TTC549 (cell line): Measurements from ENCODE around the gene LBX1.

ENCODE experiments used
- FAIRE-seq: peaks from 2 replicates; lab custom pipeline; 2012; peaks lifted over from hg19 to GRCh38; lab: Jason Lieb, UNC

Gene LBX1, protein sequence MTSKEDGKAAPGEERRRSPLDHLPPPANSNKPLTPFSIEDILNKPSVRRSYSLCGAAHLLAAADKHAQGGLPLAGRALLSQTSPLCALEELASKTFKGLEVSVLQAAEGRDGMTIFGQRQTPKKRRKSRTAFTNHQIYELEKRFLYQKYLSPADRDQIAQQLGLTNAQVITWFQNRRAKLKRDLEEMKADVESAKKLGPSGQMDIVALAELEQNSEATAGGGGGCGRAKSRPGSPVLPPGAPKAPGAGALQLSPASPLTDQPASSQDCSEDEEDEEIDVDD

DNA sequence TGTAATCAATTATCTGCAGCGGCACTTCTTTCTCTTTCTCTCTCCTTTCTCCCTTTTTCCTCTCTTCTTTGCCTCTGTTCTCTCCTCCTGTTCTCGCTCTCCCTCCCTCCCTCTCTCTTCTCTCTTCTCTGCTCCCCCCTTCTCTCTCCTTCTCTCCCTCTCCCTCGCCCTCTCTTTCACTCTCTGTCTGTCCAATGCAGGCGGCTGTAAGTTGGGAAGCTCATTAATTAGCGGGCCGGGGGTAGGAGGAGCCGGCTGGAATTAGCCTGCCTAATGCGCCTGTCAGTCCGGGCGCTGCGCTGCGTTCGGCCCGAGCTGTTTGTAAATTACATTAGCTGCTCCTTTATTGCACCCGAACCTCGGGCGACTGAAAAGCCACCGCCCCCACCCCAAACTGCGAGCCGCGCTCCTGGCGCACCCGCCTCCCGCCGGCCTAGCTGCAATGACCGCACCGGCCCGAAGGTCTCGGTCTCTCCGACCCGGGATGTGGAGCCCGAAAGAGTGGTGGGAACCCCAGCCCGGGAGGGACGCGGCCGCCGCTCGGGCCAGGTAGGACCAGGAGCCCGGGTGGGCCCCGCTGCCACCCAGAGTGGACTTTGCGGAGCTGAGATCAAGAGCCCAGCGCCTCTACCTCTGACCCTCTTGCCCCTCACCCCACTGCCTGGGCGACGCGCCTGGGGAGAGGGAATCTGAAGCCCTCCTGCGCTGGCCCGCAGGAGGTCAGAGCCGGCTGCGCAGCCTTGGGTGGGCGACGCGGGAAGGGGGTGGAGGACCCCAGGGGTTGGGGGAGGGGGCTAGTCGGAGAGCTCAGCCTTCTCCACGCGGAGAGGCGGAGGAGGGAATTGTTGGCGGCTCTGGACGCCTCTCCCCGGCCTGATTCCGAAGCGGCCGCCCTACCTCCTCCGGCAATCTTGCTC, at the start of gene LBX1:
Gene LBX1 (minus strand): TSS at position 198 of the 917 bp plus-strand sequence. CDS start 648 bp downstream, outside the sequence.
- FAIRE-seq: no peak

DNA sequence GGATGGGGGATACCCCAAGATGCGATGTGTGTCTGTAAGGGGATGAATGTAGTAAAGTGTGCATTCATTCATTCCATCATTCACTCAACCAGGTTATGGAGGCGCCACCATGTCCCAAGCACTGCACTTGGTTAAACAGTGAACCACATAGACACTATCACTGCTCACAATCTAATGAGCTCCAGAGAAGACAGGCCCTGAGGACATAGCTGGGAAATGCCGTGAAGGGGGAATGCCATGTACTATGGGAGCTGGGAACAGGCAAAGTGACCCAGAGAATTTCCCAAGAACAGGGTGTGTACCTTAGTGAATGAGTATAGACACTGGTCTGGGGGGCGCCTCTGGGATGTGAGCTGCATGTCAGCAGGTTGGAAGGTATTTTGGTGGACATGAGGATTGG, 44.5 kb upstream of the LBX1 start:
- FAIRE-seq: no peak

DNA sequence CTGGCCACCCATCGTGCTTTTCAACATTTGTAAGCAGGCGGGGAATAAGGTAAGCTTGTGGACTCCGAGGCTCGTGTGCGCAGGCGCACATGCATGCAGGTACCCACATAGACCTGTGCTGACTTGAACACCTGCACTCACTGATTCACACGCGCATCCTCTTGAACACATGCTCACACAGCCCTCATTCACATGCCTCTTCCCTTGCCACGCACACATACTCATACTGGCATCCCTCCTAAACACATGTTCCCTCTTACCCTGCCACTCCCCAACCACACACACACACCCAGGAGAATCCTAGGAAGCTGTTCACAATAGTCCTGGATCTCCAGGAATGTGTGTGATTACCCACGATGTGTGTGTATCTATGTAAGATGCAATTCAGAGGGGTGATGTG, 44.1 kb upstream of the LBX1 start:
- no peak for FAIRE-seq

DNA sequence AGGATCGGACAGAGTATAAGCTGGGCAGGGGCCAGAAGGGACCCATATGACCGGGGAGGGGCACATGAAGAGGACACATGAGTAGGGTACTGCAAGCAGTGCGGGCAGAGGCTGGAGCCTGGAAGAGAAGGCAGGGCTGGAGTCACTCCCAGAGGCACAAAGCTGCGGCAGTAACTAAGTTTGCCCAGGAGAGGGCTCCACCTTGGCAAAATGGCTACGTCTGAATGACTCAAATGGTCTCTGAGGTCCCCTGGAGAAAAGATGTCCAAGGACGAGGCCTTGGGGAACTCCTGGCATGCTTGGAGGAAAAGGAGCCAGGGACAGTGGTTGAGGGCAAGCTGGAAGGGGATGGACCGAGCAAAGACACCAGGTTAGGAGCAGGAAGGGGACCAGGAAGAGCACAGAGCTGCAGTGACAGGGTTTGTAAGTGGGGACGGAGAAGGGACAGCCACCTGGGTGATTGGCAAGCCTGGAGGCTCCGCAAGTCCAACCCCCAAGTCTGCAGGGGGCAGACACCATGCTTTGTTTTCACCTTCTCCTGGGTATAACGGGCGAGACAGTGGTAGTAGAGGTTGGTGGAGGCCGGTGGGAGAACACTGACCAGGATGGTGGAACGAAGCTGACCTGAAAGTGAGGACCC, 43.1 kb upstream of the LBX1 start:
- peak; percentile 53 for FAIRE-seq

DNA sequence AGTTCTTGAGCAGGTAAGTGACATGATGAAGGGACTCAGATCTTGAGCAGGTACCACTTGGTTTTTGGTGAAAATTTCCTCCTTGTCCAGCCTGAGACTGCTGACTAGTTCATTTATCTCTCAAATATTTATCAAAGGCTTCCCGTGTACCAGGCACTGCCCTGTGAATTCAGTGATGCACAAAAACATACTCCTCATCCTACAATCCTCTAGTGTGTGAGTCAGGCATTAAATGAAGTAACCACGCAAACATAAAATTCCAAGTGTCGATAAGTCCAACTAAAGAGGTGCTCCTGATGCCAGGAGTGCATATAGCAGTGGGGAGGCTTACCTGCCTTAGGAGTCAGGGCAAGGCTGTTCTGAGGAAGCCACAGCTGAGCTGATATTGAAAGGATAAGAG, 41.5 kb upstream of the LBX1 start:
- FAIRE-seq: no peak

DNA sequence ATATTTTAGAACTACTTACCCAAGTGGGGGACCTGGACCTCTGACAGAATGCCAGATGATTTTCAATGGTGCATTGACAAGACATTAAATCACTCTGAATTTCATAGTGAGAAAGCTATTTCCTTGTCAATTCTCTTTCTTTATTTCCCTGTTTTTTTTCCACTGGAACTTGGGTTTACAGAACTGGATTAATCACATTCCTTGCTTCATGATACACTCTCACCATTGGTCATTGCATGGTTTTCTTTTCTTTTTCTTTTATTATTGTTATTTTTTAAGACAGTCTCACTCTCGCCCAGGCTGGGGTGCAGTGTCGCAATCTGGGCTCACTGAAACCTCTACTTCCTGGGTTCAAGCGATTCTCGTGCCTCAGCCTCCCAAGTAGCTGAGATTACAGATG, 38.5 kb upstream of the LBX1 start:
- no peak for FAIRE-seq

DNA sequence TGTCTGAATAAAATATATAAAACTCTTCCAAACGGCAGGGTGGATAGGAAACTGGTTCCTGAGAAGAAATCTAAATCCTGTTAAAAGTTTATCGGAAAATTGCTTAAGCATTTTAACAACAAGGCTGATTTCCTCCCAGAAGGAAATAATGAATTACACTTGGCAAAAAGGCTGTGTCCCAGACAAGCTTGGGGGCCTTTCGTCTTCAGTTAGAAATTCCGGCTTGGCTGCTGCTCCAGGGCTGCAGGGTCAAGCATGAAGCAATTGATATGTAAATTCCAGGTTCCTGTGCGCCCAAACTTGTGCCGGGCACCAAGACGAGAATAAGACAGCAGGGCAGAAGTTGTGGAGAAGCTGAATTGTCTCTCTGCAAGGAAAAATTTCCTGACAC, 38.0 kb upstream of the LBX1 start:
- no peak for FAIRE-seq

DNA sequence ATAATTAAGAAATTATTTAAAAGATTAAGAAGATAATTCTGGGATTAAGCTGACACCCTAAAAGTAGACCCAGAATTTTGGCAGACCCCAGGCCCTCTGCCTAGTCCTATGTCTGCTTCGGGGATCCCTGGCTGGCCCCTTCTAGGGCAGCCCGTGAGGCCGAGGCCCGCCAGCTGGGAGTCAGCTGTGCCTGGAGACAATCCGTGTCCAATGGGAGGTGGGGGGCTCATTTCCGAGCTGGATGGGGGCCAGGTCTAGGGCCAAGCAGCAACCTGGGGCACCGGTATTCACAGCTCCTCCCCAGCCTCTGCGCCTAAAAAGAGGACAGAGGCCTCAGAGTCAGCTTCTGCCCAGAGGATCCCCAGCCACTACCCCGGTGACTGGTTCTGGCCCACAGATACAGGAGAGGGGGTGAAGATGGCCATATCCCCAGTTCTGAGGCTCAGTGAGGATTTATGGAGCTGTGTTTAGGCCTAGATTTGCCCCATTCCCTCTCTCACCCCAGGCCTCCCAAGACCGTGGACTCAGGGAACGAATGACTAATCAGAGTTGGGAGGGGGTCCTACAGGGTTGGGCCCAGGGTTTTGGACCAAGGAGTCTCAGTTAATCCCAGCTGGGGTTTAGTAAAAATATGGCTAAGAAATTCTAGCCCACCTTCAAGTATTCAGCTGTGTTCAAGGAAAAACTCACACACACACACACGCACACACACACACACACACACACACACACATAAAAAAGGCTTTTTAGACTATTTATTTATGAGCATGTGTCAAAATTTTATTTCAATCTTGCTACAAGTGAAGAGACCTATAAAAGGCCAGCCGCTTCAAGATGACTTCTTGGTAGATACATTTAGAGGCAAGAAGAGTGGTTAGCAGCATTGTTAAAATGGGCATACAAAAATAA, 37.4 kb upstream of the LBX1 start:
- FAIRE-seq: no peak

DNA sequence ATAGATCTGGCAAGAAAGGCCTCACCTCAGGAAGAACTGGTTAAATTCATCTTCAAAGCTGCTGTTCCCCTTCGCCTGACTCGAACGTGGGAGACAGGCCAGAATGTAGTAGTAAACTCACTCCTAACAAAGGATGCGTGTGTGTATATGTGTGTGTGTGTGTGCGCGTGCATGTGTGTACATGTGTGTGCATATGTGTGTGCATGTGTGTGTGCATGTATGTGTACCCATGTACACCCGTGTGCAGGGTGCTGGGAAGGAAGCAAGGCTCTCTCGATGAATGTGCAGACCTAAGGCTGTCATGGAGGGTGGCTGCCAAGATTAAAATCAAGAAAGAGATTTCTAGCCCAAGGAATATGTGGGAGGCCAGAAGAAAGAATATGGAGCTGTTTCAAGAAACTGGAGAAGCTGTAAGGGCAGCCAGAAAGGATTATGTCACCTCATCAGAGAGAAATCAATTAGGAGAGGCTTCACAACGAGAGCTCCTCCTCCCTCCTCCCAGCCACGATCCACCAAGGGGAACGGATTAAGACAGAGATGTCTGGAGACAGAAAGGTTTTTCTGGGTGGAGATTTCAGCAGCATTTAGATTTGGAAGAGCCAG, 34.0 kb upstream of the LBX1 start:
- FAIRE-seq: no peak

DNA sequence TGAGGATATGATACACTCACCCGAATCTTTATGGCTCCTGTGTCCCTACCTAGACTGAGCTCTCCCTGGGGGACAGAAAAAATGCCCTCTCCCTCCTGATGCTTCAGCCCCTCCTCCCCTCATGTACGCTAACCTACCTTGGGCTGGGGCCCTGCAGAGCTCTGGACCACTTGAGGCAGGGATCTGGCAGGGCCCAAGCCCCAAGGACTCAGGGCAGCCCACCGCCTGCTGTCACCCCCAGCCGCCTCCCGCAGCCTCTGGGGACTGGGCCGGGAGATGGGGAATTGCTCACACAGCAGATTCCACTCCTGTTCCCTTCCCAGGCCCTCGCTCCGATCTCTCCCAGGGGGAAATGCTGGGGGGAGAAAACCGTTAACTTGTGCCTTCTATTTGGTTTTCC, 32.9 kb upstream of the LBX1 start:
- no peak for FAIRE-seq

DNA sequence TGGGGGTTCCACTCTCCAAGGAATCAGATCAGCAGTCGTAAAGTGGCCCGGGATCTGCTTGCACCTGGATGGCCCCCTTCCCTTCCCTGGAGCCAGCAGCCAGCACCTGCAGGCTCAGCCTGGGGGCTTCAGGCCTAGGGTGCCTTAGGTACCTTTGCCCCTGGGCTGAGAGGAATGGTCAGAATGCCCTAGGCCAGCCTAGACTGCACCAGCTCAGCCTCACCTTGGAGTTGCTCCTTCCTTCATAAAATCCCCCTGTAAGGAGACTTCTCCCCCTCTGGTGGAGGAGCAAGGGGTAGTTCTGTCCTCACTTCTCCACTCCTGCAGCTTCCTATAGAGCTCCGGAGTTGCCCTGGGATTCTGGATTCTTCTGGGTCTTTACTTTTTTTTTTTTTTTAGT, 32.4 kb upstream of the LBX1 start:
- no peak for FAIRE-seq

DNA sequence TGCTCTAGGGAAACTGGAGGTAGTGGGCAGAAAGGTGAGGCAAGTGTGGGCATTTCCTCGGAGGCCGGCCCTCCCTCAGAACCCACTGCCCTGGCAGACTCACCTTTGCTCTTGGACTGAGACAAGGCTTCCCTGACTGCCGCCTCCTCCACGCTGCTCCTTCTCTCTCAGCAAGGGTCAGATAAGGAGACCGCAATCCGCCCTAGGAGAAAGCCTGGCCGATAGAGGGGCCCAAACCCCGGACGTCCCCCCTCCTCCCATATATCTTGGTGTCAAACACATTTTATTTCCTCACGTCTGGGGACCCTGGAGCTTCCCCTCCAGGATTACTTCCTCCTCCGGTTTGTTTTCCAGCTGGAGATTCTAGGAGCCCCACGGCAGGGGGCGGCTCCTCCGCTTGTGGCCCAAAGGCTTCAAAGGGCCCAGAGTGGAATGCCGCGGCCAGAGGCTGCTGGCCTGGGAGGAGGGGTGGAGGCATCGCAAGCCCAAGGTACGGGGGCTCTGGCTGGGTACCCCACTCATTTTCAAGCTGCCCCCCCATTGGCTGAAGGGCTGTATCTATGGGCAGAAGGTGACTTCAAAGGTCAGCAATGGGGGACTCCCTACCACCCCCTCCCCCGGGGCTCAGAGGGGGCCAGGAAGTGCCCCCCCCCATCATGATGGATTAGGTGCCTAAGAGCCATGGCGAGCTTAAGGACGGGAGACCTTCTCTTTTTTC, 31.7 kb upstream of the LBX1 start:
- no peak for FAIRE-seq

DNA sequence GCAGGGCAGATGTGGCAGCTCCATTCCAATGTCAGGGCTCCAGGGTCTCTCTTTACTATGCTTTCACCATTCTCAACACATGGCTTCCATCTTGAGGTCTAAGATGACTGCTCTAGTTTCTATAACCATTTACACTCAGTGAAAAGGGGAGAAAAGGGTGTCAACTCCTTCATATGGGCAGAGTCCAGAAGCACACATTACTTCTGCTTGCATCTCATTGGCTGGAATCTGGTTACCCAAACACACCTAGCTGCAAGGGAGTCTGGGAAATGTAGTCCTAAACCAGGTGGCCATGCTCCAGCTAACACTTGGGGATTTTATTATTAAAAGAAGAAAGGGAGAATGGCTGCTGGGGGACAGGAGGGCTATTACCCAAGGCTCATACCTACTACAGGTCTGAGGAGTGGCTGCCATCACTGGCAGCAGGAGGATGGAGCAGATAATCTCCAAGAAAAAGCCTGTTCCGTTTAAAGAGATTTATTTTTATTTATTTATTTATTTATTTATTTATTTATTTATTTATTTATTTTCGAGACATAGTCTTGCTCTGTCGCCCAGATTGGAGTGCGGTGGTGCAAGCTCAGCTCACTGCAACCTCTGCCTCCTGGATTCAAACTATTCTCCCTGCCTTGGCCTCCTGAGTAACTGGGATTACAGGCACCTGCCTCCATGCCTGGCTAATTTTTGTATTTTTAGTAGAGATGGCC, 29.1 kb upstream of the LBX1 start:
- FAIRE-seq: peak; percentile 22

DNA sequence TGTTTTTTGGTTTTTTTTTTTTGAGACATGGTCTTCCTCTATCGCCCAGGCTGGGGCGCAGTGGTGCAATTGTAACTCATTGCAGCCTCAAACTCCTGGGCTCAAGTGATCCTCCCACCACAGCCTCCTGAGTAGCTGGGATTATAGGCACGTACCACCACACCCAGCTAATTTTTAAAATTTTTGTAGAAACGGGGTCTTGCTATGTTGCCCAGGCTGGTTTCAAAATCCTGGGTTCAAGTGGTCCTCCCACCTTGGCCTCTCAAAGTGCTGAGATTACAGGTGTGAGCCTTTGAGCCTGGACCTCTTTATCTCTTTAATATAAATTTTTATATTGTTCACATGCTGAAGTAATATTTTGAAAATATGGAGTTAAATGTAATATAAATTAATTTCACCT, 28.2 kb upstream of the LBX1 start:
- no peak for FAIRE-seq

DNA sequence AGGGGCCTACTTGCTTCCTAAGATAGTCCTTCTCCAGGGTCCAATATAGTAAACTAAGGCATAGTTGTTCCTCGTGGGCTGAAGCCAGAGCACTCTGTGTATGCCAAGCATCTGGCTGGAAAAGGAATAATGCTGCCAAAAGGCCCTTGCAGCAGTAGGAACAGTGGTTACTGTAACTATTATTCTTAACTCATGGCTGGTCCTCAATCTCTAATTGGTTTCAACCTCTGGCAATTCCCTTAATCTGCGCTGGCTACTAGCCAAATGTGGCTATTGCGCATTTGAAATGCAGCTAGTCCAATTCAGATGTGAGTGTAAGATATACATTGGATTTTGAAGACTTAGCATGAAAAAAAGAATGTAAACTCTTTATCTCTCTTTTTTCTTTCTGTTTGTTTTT, 27.8 kb upstream of the LBX1 start:
- FAIRE-seq: no peak

DNA sequence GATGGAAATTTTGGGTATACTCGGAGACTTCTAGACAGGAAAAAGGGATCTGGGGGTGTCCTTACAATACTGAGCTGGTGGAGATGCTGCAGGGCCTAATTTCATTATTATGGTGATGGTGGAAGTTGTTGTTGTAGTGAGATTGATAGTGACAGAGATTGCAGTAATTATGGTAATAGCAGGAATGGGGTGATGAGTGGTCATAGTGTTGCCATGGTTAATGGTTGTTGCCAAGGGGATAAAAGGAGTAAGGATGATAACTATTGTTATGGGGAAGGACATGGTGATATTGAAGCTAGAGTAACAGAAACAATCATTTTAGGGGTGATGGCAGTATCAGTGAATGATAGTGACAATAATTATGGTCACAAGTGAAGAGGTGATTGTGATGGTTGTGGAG, 27.1 kb upstream of the LBX1 start:
- no peak for FAIRE-seq

DNA sequence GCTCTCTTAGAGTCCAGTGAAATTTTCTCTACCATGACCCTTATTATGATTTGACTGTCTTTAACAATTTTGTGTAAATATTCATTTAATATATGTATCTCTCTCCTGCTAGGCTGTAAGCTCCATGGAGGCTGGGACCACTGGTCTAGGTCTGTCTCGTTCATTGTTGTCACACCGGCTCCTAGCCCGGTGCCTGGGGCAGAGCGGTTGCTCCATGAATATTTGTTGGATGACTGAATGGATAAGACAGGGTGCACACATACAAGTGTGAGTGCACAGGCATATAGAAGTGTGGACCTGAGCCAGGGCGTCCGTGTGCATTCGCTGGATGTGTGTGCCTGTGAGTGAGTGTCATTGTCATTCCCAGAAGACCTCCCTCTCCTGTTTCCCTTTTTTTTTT, 20.9 kb upstream of the LBX1 start:
- FAIRE-seq: no peak

DNA sequence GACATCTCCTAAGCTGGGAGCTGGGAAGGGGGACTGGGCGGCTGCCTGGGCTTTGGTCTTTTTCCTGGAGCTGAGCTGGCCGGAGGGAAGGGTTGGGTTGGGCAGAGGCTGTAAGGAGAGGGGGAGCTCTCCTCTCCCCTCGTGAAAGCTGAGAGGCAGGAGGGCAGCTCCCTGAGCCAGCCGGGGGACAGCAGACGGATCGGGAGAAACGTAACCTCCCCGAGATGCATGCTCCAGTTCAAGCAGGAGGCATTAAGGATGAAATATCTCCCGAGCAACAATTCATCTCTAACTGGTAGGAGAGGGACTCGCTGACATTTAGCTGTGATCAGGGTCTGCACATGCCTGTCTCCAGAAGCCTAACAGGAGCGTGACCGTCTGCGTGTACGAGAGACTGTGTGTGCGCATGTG, 19.9 kb upstream of the LBX1 start:
- FAIRE-seq: no peak

DNA sequence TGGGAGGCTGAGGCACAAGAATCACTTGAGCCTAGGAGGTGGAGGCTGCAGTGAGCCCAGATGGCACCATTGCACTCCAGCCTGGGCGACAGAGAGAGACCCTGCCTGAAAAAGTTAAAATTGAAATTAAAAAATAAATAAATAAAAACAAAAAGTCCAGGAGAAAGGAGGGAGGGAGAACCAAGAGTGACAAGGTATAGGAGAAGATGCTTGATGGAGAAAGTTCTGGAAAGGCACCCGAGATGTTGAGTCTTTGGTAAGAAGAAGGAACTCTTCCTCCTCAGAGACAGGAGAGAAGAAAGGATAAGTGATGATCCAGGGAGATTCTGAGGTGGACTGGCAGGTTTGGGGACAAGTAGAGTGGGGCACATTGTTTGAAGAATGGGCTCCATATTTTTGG, 17.4 kb upstream of the LBX1 start:
- no peak for FAIRE-seq

DNA sequence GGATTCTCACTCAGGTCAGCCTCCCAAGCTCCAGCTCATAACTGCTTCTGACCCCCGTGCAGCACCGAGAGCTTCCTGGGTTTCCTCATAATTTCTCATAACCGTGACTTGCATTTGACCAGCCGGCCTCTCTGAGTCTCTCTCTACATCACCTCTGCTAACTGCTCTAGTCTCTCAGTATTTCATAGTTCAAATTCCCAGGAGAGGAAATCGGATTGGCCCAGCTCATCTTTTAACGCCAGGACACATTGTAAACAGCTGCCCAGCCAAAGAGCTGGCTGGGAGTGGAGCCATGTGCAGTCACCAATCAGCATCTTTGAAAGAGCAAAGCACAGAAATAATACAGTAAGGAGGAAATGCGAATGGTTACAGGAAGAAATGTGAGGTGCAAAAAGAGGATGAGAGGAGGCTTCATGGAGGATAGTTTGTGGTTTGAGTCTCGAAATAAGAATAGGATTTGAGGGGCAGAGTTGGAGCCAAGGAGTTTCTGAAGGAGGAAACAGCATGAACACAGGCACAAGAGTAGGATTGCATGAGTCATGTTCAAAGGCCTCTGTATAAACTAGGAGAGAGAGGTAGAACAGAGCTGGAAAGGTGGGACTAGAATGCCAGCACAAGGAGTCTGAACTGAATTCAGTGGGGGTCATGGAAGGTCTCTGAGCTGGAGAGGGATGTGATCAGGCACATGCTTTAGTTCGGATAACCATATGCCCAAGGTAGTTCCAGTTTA, 15.2 kb upstream of the LBX1 start:
- FAIRE-seq: no peak
